Panc1 (cell line): ENCODE results near the gene PTMS.

Experiments
- POLR2AphosphoS5 ChIP-seq: IDR thresholded peaks from 2 replicates; pipeline ENCODE4 v1.6.1; 2012; ENCODE audit warnings: mild to moderate bottlenecking, low read depth, low read length, moderate library complexity
- SIN3A ChIP-seq: IDR thresholded peaks from 2 replicates; pipeline ENCODE4 v1.6.1; 2012; ENCODE audit warnings: low read depth, mild to moderate bottlenecking, low read length, moderate library complexity, borderline replicate concordance; ENCODE audit not compliant: insufficient read depth
- TF ChIP-seq, protein P1 (sequence below): fragments of 450-650 bp; IDR thresholded peaks from 2 replicates; pipeline ENCODE4 v1.5.1; 2017; ENCODE audit warnings: mild to moderate bottlenecking

DNA sequence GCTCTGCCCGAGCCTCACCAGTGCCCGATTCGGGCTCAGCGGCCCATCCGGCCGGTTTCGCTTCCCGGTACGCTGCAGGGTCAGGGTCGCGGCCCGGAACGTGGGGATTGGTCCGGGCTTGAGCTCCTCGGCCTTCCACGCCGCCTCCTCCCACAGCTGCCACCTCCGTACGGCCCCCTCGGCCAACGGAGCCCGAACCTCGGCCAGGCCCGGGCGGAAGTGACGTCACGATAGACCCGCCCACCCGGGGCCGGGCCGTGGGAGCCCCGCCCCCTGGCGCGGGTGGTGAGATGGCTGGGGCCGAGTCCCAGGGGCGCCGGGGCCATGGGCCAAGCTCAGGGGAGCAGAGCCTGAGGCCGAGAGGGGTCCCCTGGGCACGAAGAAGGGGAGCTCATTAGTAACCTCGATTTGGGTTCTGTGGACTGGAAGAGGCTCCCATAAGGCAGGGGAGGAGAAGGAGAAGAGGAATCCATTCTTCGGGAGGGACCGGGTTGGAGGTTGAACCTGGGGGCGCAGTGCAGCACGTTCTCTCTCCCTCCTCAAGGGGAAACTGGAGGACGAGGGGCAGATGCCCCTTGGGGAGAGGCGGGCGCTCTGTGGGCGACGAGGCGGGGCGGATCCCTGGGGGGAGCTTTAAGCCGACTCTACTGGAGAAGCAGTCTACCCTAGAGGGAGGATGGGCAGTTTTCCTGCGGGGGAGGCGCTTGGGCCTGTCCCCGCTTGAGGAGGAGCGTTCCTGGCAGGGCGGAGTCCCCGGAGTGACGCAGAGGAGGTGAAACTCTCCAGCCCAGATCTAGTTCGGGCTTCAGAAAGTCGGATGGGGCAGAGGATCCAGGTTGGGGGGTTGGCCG, 13.0 kb upstream of the PTMS start, which contains the start of gene MLF2:
- TF ChIP-seq POLR2AphosphoS5 (peak; percentile 70), SIN3A (no peak)
- TF ChIP-seq, protein P1, sequence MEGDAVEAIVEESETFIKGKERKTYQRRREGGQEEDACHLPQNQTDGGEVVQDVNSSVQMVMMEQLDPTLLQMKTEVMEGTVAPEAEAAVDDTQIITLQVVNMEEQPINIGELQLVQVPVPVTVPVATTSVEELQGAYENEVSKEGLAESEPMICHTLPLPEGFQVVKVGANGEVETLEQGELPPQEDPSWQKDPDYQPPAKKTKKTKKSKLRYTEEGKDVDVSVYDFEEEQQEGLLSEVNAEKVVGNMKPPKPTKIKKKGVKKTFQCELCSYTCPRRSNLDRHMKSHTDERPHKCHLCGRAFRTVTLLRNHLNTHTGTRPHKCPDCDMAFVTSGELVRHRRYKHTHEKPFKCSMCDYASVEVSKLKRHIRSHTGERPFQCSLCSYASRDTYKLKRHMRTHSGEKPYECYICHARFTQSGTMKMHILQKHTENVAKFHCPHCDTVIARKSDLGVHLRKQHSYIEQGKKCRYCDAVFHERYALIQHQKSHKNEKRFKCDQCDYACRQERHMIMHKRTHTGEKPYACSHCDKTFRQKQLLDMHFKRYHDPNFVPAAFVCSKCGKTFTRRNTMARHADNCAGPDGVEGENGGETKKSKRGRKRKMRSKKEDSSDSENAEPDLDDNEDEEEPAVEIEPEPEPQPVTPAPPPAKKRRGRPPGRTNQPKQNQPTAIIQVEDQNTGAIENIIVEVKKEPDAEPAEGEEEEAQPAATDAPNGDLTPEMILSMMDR: no peak
